HG02588 (cell line): ENCODE data around the gene HSPA12A.
"Not testable (repeated sequence)": the region's sequence is repeated elsewhere in the genome, so short reads cannot be mapped to it uniquely, and the experiment has no call there.

Source experiments
- ATAC-seq: cut with Tn5 transposase; IDR thresholded peaks from one replicate; pipeline ENCODE4 v1.9.1; 2021; ENCODE audit warnings: mild to moderate bottlenecking, moderate library complexity; ENCODE audit not compliant: unreplicated experiment

HSPA12A gene

GRCh38 chr10:116719804-116720203, 22.6 kb downstream of the HSPA12A start:
- no peak for ATAC-seq

DNA sequence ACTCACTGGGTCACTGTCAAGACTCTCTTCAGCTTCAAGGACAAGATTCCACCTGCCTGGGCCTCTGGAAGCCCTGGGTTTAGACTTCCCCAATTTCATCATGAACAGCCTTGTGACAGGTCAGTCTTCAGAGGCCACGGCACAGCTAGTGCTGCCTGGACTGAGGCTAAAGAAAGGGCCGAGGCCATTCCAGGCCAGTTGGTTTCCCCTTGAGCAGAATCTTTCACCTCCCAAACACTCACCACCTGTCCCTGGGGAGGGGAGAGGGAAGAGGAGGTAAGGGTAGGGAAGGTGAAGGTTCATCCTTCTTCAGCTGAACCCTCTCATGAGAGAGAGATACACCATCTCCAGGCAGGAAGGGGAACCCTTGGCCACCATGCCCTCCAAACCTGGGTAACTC, 24.3 kb downstream of the HSPA12A start:
- no peak for ATAC-seq

DNA sequence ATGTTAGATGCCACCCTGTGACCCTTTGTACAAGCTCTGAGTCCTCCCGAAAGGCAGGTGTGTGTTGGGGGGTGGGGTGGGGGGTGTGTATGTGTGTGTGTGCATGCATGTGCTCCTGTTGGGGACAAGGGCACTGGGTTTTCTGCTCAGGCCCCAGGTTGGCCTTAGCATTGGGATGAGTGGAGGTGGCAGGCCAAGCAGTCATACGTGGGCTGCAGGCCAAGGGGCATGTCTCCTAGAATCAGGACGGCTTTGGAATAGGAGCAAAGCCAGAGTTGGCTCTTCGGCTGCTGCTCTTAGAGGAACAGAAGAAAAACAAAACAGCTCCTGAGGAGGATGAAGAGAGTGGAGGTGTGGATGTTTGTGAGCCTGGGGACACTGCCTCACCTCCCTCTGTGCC, 26.0 kb downstream of the HSPA12A start:
- no peak for ATAC-seq

GRCh38 chr10:116715839-116716377, 26.5 kb downstream of the HSPA12A start:
- no peak for ATAC-seq

- no peak for ATAC-seq
Measured at GRCh38 chr10:116715341-116715740, 27.0 kb downstream of the HSPA12A start.

GRCh38 chr10:116713846-116714245, 28.5 kb downstream of the HSPA12A start:
- no peak for ATAC-seq

DNA sequence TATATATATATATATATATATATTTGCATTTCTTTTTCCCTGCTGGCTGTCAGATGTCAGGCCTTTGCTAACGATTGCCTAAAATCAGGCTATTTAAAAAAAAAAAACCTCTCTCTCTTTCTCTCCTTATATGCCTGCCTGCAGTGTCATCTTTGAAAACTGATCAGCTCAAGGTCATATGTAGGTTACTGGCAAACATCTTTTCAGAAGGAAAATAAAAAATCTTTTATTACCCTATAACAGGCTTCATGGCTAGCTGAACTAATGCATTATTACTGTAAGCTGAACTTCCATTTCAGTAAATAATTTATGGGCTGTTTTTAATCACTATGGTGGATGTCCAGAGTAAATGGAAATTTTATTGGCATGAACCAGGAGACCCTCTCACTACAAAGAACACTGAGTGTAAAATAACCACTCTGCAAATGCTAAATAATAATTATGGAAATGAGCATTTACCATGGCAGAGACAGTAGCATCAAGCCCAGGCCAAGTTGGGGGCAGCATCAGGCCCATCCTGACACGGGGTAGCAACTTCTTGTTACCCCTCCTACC, 29.3 kb downstream of the HSPA12A start:
- no peak for ATAC-seq

DNA sequence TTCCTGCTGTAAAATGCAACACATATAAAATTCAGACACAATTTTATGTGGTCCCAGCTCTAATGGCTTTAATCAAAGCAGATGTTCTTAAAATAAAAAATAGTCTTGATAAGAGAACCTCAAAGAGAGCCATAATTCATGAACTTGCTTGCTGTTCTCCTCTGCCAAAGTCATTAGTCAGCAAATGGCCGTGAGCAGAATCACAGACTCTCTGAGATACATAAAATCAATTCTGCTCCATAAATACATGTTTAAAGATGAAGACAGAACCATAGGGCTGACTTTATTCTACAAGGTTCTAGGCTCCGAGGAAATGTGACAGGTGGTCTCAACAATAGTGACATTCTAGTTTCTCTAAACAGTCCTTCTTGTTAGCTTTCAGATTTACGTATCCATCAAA, 29.8 kb downstream of the HSPA12A start:
- no peak for ATAC-seq

- ATAC-seq: not testable (repeated sequence)
Measured at GRCh38 chr10:116711803-116712202, 30.6 kb downstream of the HSPA12A start.

GRCh38 chr10:116710076-116710475, 32.3 kb downstream of the HSPA12A start:
- ATAC-seq: no peak

- no peak for ATAC-seq
Measured at GRCh38 chr10:116708877-116709276, 33.5 kb downstream of the HSPA12A start.

DNA sequence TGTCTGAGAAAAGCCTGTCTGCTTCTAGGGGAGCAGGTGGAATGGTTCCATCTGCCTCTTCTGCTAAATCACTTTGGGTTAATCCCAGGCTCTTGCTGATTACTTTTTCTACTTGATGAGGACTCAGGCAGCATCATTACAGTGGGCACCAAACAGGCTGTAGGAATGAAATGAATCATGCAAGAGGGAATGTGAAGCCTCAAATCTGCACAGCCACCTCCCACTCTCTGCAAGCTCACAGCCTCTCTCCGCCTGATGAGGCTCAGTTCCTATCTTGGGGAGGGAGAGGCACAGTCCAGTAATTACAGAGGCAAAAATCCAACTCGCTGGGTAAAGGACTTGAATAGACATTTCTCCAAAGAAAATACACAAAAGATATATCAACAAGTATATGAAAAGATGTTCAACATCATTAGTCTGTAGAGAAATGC, 34.0 kb downstream of the HSPA12A start:
- no peak for ATAC-seq

DNA sequence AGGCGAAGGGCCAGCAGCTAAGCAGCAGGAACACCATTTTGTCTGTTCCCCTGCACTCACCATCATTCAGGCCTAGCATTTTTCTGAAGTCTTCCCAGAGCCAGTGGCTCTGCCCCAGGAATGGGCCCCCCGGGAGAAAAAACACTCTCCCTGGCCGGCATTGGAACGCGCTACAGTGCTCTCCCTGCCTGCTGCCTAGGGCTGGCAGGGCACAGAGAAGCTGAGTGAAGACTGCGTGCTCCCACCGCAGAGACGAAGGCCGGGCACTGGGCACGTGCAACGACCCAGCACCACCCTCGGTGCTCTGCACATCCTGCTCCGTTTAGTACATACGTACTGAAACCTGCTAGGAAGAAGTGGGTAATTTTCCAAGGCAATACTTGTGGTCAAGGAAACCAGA, 34.4 kb downstream of the HSPA12A start:
- ATAC-seq: no peak

DNA sequence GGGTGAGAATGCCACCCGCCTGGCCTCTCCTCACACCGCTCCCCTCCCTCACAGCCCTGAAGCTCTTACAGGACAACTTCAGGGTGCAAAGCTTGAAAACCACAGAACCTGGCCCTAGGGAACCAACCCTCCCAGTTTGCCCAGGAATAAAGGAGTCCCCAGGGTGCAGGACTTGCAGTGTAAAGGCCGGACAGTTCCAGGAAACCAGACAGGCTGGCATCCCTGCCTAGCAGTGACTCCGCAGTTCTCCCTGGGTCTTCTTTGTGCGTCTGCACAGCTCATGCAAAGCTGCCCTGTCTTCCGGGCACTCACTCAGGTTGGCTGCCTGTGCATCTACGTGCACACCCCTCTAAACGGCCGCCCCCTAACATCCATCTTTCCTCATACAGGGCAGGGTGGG, 36.1 kb downstream of the HSPA12A start:
- no peak for ATAC-seq

- ATAC-seq: no peak
Measured at GRCh38 chr10:116705498-116705897, 36.9 kb downstream of the HSPA12A start.

- no peak for ATAC-seq
Measured at GRCh38 chr10:116704926-116705325, 37.4 kb downstream of the HSPA12A start.

GRCh38 chr10:116702165-116702564, 40.2 kb downstream of the HSPA12A start:
- ATAC-seq: no peak

DNA sequence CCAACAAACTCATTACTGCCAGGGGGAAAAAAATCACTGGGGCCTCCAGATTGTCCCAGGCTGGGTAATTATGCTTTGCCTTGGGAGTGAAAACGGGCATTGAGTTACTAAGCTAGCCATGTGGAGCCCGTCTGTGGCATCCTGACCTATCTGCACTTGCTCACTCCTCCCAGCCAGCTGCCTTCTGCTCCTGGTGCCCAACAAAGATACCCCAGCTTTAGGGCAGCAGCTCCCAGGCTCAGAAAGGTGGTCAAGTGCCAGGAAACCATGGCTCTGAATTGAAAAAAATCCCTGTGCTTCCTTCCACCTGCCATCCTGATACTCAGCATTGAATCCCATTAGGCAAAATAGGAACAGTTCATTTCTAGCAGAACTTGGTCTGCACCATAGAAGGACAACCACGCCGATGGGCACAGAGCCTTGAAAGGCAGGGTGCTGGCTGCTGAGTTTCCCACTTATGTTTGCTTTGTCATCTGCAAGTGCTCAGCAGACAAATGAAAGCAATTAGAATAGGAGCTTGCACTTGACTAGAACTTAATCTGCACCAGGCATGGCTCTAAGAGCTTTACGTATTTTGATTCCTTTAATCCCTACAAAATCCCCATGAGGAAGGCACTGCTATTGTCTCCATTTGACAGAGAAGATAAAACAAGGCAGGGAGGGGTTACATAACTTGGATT, 42.8 kb downstream of the HSPA12A start:
- no peak for ATAC-seq

DNA sequence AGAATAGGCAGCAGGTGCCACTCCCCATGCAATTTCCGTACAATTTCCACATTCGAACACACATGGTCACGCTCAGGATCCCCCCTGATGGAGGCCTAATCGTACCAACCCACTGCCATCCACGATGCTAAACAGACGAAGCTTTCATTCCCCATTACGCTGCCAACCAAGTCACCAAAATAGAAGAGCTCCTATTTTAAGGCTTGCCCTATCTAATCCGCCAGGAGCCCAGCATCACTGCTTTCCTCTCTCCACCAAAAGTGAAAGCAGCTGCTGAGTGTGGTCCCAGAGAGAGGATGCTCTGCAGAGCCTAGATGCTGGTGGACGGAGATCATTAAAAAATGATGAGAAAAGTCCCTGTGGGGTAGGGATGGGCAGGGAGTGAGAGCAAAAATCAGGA, 43.3 kb downstream of the HSPA12A start:
- no peak for ATAC-seq

- ATAC-seq: no peak
Measured at GRCh38 chr10:116698364-116698763, 44.0 kb downstream of the HSPA12A start.

DNA sequence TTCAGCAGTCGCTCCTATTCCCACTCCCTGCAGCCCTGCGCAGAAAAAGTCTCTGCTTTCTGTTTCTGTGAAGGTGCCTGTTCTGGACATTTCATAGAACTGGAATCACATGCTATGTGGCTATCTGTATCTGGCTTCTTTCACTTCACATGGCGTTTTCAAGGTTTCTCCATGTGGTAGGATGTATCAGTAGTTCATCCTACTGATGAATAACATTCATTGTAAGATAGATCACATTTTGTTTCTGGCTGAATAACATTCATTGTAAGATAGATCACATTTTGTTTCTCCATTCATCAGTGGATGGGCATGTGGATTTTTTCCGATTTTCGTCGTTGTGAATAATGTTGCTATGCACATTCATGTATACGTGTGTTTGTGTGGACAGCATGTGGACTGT, 44.5 kb downstream of the HSPA12A start:
- ATAC-seq: no peak

GRCh38 chr10:116696919-116697318, 45.4 kb downstream of the HSPA12A start:
- no peak for ATAC-seq

DNA sequence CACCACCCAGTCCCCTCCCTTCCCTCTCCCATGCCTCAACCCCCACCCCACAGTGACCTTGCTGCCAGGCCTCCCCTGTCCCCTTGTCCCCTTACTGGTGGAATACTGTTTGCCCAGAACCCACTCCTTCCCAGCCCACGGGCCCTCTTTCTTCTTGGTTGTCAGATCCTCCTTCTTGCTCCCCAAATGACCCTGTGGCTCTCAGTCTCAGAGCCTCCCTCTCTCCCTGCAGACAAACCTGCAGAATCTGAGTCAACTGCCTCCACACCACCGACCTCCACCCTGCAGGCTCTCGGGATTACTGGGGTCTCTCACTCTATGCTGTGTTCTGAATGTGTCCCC, 47.5 kb downstream of the HSPA12A start:
- ATAC-seq: no peak
